HG02981 (cell line): ENCODE results near the gene SORBS2.

Experiments used
- ATAC-seq: cut with Tn5 transposase; IDR thresholded peaks from one replicate; pipeline ENCODE4 v1.9.1; 2021; ENCODE audit warnings: mild to moderate bottlenecking, moderate library complexity; ENCODE audit not compliant: unreplicated experiment

SORBS2 gene

DNA sequence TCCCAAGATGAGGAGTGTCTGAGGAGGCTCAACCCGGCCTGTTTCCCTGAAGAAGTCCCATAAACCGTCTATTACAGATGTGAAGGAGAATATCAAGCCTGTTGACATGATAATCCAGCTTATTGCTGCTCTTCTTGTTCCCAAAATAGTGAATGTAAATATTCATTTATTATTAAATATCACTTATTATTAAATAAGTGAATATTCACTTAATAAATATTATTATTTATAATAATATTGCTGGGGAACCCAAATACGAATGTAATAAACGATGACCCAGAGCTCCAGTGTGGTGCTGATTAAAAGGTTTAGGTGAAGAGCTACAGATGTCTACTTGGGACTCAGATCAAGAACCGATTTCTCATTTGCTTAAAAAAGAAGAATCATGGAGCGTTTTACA lies 23.8 kb upstream of the SORBS2 start:
- no peak for ATAC-seq

- ATAC-seq, result no peak
Observed at GRCh38 chr4:185835336-185835735, 23.3 kb upstream of the SORBS2 start.

DNA sequence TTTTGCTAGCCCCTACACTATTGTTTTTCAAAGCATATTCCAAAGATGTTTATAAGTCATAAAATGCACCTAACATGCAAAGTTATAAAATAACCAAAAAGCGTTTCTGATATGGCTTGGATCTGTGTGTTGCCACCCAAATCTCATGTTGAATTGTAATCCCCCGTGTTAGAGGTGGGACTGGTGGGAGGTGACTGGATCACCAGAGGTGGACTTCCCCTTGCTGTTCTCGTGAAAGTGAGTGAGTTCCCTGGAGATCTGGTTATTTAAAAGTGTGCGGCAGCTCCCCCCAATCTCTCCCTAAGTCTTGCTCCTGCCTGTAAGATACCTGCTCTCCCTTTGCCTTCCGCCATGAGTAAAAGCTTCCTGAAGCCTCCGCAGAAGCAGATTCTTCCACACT lies 22.8 kb upstream of the SORBS2 start:
- ATAC-seq, result no peak

- ATAC-seq, result no peak
Observed at GRCh38 chr4:185834088-185834487, 22.1 kb upstream of the SORBS2 start.

DNA sequence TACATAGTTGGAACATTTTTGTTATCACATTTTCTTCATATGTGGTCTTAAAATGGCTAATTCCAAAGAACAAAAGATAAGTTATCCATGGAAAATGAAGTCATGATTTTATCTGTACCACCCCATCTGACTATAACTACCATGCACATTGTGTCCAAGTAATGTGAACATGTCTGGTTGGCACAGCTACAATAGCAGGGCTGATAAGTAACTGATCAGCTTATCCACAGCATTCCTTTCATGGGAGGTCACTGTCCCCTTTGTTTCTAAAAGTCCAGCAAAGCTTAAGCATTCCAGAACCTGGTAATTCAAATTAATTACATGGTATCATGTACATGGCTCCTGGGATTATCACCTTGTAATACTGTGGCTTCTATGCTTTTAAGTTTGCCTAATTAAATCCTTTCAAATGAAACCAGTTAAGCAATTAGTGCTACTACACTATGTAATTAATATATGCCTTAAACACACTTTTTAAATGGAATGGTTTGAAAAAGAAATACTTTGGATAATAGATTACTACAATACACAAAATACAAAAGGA lies 21.1 kb upstream of the SORBS2 start:
- ATAC-seq, result no peak

GRCh38 chr4:185831125-185831815 lies 19.3 kb upstream of the SORBS2 start:
- ATAC-seq, result no peak

GRCh38 chr4:185830263-185830994 lies 18.4 kb upstream of the SORBS2 start:
- ATAC-seq, result no peak

GRCh38 chr4:185826381-185826780 lies 14.4 kb upstream of the SORBS2 start:
- no peak for ATAC-seq

GRCh38 chr4:185825737-185826136 lies 13.7 kb upstream of the SORBS2 start:
- no peak for ATAC-seq

DNA sequence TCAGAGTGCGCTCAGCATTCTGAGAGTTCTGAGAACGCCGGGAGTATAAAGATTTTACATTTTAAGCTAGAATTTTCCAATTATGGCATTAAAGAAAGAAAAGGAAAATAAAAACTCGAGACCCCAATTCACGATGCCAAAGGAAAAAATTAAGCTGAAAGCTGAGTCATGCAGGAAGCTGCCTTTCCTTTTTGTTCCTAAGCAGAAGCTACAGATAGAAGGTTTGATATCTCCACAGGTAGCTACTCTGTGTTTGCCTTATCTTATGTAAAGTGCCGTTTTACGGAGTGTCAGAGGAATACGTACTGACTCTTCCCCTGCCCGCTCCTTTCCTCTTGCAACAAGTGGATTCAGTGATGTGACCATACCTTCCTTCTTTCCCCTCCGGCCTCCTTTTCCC lies 10.8 kb upstream of the SORBS2 start:
- no peak for ATAC-seq

GRCh38 chr4:185821029-185821419 lies 9.0 kb upstream of the SORBS2 start:
- no peak for ATAC-seq

- no peak for ATAC-seq
Observed at GRCh38 chr4:185820146-185821028, 8.4 kb upstream of the SORBS2 start.

DNA sequence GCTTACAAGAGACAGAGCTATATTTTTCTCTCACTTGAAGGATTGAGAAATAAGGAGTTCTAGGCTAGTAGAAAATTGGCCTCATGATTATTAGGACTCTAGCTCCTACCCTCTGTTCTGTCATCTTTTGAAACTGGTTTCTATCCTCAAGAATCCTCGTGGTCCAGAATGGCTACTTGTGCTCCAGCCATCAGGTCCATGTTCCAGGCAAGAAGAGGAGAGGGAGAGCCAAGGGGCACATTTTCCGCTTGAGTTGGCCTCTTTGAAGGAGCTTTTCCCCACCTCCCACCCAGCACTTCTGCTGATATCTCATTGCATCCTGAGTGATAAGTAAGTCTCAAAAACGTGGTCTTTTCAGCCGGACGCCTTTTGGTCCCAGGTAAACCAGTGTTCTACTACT lies 7.2 kb upstream of the SORBS2 start:
- no peak for ATAC-seq

DNA sequence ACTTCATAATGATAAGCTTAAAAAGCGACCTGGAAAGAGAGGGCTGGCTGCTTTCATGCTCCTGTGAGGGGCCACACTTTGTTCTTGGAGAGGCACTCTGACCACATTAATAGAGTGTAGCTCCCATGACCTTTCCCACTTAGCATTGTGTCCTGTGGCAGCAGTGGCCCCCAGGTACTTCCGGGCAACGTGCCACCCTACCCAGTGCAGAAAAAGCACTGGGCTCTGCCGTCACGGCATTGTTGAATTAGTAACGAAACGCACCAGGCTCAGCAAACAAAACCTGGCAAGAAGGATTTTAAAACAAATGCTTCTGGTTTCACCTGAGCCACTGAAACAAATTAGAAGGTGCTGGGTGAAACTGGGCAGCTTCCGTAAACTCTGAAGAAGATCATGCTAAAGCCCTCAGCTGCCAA lies 5.4 kb upstream of the SORBS2 start:
- no peak for ATAC-seq

DNA sequence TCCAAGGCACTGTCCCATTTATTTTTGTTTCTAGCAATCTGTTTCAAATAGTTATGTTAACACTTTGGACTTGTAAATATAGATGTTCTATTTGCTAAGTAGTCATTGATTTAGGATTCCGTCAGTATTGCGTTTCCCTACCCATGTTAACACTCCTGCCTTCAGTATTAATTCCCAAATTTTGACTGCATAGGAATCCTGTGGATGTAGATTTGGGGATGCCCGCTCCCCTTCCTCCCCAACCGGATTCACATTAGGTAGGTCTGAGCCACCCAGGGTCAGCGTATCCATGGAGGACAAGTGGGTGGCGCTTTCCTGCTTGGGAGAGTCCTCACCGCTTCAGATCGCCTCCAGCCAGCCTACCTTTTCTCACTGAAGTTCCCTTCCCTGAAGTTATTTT lies 1.1 kb upstream of the SORBS2 start:
- no peak for ATAC-seq

- no peak for ATAC-seq
Observed at GRCh38 chr4:185810746-185811508, 1.1 kb downstream of the SORBS2 start.

GRCh38 chr4:185809533-185810071 lies 2.4 kb downstream of the SORBS2 start:
- no peak for ATAC-seq

- no peak for ATAC-seq
Observed at GRCh38 chr4:185809121-185809520, 2.9 kb downstream of the SORBS2 start.

GRCh38 chr4:185805979-185806378 lies 6.0 kb downstream of the SORBS2 start:
- ATAC-seq, result no peak

DNA sequence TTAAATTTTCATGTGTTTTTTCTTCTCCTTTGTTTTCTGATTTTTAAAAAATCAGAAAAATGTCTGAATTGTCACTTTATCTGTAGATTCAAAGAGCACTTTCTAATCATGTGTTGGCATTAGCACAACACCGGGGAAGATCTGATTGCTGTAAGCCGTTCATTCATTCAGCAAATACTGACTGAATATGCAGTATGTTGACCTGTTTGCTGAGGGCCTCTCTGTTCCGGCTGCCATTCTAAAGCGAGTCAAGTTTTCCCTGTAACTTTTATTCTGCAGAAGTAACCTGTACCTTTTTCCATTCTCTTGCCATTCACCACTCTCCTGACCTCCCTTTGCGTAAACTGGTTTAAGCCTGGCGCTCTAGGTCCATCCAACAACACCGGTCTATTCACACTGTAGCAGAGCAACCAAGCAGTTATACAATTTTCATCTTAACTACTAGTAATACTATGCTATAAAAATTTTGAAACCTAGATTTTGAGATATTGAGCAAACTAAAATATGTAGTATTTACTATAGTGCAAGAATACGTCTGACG lies 6.7 kb downstream of the SORBS2 start:
- no peak for ATAC-seq
